CD14-positive monocyte (primary cell): ENCODE results near the gene MUC7. TPM values are rescaled to one million over a fixed set of nuclear protein-coding genes. Genes with fewer than 3 reads are reported as not detected.

Experiments
- DNase-seq, 3 donors: peaks; one replicate each; pipeline ENCODE4 v3.0.0-alpha.2; 2011 to 2022
- H2AFZ ChIP-seq: 2 replicates; pipeline ENCODE4 v1.6.0; 2012; ENCODE audit warnings: mild to moderate bottlenecking, low read depth, low read length, inconsistent platforms; ENCODE audit not compliant: insufficient read depth, poor library complexity, severe bottlenecking
- H3K27ac ChIP-seq, 2 donors: 1 replicate in 1 of 2; 2 replicates in 1 of 2; pipeline ENCODE4 v1.5.1; 2012 to 2013; ENCODE audit warnings: low read length in 2 of 2, control low read depth in 1 of 2, inconsistent platforms in 1 of 2, low read depth in 1 of 2, mild to moderate bottlenecking in 1 of 2
- H3K27me3 ChIP-seq, 2 donors: one replicate each; pipeline versions ENCODE4 v1.6.0 to v1.6.1; 2011 to 2013; ENCODE audit warnings: low read length in 2 of 2; ENCODE audit not compliant: control insufficient read depth in 2 of 2, insufficient read depth in 2 of 2
- H3K36me3 ChIP-seq, 2 donors: replicated peaks in 1 of 2; 1 replicate in 1 of 2; 2 replicates in 1 of 2; pipeline versions ENCODE4 v1.5.1 to v1.6.1; 2012 to 2013; ENCODE audit warnings: low read length in 2 of 2, control low read depth in 1 of 2, inconsistent platforms in 1 of 2, mild to moderate bottlenecking in 1 of 2; ENCODE audit not compliant: insufficient read depth in 2 of 2, control insufficient read depth in 1 of 2
- H3K4me1 ChIP-seq, 2 donors: 1 replicate in 1 of 2; 2 replicates in 1 of 2; pipeline versions ENCODE4 v1.5.1 to v1.6.1; 2012 to 2013; ENCODE audit warnings: low read length in 2 of 2, control low read depth in 1 of 2, inconsistent platforms in 1 of 2, mild to moderate bottlenecking in 1 of 2, moderate library complexity in 1 of 2; ENCODE audit not compliant: insufficient read depth in 2 of 2, control insufficient read depth in 1 of 2
- H3K4me2 ChIP-seq: replicated peaks from 2 replicates; pipeline ENCODE3; 2012; ENCODE audit warnings: low read length, moderate library complexity, mild to moderate bottlenecking; ENCODE audit not compliant: poor library complexity, severe bottlenecking; ENCODE audit errors: extremely low read depth
- H3K4me3 ChIP-seq, 3 experiments: fragments of 200-600 bp in 1 of 3; sonication (generic) in 1 of 3; replicated peaks in 1 of 3; 1 replicate in 2 of 3; 2 replicates in 1 of 3; pipeline ENCODE4 v1.5.1; 2011 to 2013; ENCODE audit warnings: low read length in 3 of 3, mild to moderate bottlenecking in 3 of 3, control low read depth in 2 of 3, low read depth in 2 of 3, inconsistent platforms in 1 of 3, moderate library complexity in 1 of 3
- H3K79me2 ChIP-seq: 2 replicates; pipeline ENCODE4 v1.6.0; 2012; ENCODE audit warnings: mild to moderate bottlenecking, control low read depth, inconsistent platforms, low read length, moderate library complexity; ENCODE audit not compliant: insufficient read depth
- H3K9ac ChIP-seq: 2 replicates; pipeline ENCODE4 v1.6.0; 2017; ENCODE audit warnings: low read length, mild to moderate bottlenecking; ENCODE audit not compliant: insufficient read depth, poor library complexity, severe bottlenecking
- H3K9me3 ChIP-seq, 2 donors: replicated peaks in 1 of 2; 1 replicate in 1 of 2; 2 replicates in 1 of 2; pipeline versions ENCODE4 v1.5.1 to v1.6.1; 2012 to 2013; ENCODE audit warnings: low read length in 2 of 2, control low read depth in 1 of 2; ENCODE audit not compliant: control insufficient read depth in 1 of 2, insufficient read depth in 1 of 2
- H4K20me1 ChIP-seq: 2 replicates; pipeline ENCODE4 v1.6.0; 2012; ENCODE audit warnings: mild to moderate bottlenecking, low read length, control low read depth, moderate library complexity; ENCODE audit not compliant: insufficient read depth
- H3K27ac Mint-ChIP-seq, 7 donors: one replicate each; pipeline ENCODE4 v1.8.0; 2020; ENCODE audit warnings: mild to moderate bottlenecking in 7 of 7, mixed read lengths in 7 of 7, moderate library complexity in 6 of 7, inconsistent platforms in 2 of 7
- H3K27me3 Mint-ChIP-seq, 3 donors: one replicate each; pipeline ENCODE4 v1.8.0; 2021 to 2022; ENCODE audit warnings: low read depth in 3 of 3, mild to moderate bottlenecking in 3 of 3, mixed read lengths in 3 of 3, moderate library complexity in 3 of 3, inconsistent platforms in 1 of 3
- H3K36me3 Mint-ChIP-seq, 2 donors: one replicate each; pipeline ENCODE4 v1.8.0; 2020; ENCODE audit warnings: mixed read lengths in 2 of 2, inconsistent platforms in 1 of 2, mild to moderate bottlenecking in 1 of 2
- H3K4me1 Mint-ChIP-seq: one replicate; pipeline ENCODE4 v1.8.0; 2020; ENCODE audit warnings: mild to moderate bottlenecking, mixed read lengths
- H3K4me3 Mint-ChIP-seq, 2 donors: one replicate each; pipeline ENCODE4 v1.8.0; 2020; ENCODE audit warnings: mild to moderate bottlenecking in 2 of 2, mixed read lengths in 2 of 2, moderate library complexity in 1 of 2
- H3K9me3 Mint-ChIP-seq, 7 donors: one replicate each; pipeline ENCODE4 v1.8.0; 2020 to 2022; ENCODE audit warnings: mixed read lengths in 7 of 7, mild to moderate bottlenecking in 6 of 7, moderate library complexity in 6 of 7, inconsistent platforms in 2 of 7
- whole genome bisulfite sequencing: methylation state at CpG from one replicate; pipeline ENCODE4 v1.1.5; 2013; ENCODE audit warnings: missing lambda C conversion rate; ENCODE audit not compliant: insufficient coverage; 5-methylcytosine and 5-hydroxymethylcytosine counted together
- intact Hi-C, 2 donors: fragments of 100-400 bp; cut with micrococcal nuclease; formaldehyde crosslinking; loops; one replicate each; pipeline versions ENCODE4 v1.15.0 to v1.15.1; 2023
- polyA plus RNA-seq, 3 donors: library from polyadenylated mRNA; depleted of rRNA in 1 of 3; unstranded in 2 of 3; stranded (reverse) in 1 of 3; fragments of 300-500 nt in 2 of 3; fragments of >200 nt in 1 of 3; fragmentation: Illumina TruSeq in 2 of 3; gene quantifications; 1 replicate in 2 of 3; 2 replicates in 1 of 3; pipeline ENCODE4 v1.2.3, GENCODE V29; 2012 to 2021
- TF ChIP-seq, protein P1 (sequence below): fragments of 200-600 bp; IDR thresholded peaks from one replicate; pipeline ENCODE4 v1.8.0; 2022; ENCODE audit warnings: antibody characterized with exemption, mild to moderate bottlenecking

Gene MUC7
- polyA plus RNA-seq, 3 donors, result not detected

DNA sequence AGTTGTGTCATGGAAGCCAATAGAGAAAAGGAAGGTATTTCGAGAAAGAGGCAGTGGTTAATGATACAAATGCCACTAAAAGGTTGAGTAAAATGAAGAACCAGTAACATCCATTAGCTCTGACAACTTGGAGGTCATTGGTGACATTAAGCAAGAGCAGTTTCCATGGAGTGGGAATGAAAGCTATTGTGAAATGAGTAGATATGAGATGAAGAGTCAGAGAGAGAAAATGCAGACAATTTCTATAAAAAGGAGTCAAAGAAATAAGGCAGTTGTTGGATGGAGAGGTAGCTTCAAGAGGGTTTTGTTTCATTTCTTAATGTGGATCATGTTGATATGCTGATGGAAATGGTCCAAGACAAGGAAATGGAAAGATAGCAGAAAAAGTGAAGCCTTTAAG, 36.8 kb downstream of the MUC7 start:
- H3K27me3 Mint-ChIP-seq, result peaks cover 0 to 5% (median 4%) of the 10 kb centered on the region in 3 donors
- no peaks in the 10 kb centered on the region for H3K9me3 Mint-ChIP-seq
- no peak for DNase-seq
- Histone ChIP-seq H3K79me2 (no peaks in the 10 kb centered on the region), H3K36me3 (no peaks in the 10 kb centered on the region), H4K20me1 (no peaks in the 10 kb centered on the region), H2AFZ (no peak overlapping the region), H3K4me1 (no peaks in the 10 kb centered on the region), H3K27ac (no peak overlapping the region), H3K9ac (no peak overlapping the region), H3K9me3 (no peaks in the 10 kb centered on the region), H3K4me2 (no peak overlapping the region), H3K27me3 (no peaks in the 10 kb centered on the region), H3K4me3 (no peak overlapping the region)
- WGBS, result no CpG with 5 or more reads among the region's 1 CpG
- H3K36me3 Mint-ChIP-seq, result no peaks in the 10 kb centered on the region
- H3K4me1 Mint-ChIP-seq, result no peaks in the 10 kb centered on the region
- TF ChIP-seq, protein P1, sequence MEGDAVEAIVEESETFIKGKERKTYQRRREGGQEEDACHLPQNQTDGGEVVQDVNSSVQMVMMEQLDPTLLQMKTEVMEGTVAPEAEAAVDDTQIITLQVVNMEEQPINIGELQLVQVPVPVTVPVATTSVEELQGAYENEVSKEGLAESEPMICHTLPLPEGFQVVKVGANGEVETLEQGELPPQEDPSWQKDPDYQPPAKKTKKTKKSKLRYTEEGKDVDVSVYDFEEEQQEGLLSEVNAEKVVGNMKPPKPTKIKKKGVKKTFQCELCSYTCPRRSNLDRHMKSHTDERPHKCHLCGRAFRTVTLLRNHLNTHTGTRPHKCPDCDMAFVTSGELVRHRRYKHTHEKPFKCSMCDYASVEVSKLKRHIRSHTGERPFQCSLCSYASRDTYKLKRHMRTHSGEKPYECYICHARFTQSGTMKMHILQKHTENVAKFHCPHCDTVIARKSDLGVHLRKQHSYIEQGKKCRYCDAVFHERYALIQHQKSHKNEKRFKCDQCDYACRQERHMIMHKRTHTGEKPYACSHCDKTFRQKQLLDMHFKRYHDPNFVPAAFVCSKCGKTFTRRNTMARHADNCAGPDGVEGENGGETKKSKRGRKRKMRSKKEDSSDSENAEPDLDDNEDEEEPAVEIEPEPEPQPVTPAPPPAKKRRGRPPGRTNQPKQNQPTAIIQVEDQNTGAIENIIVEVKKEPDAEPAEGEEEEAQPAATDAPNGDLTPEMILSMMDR, result no peak
- no peak overlapping the region for H3K4me3 Mint-ChIP-seq
- intact Hi-C loops, result loop anchor here in 1 of 2 donors (5.0 kb wide), 1 partner anchor 816 kb away; no protein-coding TSS in a partner anchor
- no peak overlapping the region for H3K27ac Mint-ChIP-seq

DNA sequence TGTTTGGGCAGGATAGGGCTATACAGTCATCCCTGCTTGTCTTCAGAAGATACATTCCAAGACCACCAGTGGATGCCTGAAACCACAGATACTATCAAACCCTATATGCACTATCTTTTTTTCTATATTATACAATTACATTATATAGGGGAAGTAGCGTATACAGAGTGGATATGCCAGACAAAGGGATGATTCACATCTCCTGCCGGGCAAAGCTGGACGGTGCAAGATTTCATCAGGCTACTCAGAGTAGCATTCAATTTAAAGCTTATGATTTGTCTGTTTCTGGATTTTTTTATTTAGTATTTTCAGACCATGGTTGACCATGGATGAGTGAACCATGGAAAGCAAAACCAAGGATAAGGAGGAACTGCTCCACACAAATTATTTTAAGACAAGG, 39.4 kb downstream of the MUC7 start:
- no peaks in the 10 kb centered on the region for H3K36me3 Mint-ChIP-seq
- H3K9me3 Mint-ChIP-seq, result no peaks in the 10 kb centered on the region
- no peaks in the 10 kb centered on the region for H3K36me3 ChIP-seq
- TF ChIP-seq, protein P1, result no peak
- H3K4me3 Mint-ChIP-seq, result no peak overlapping the region
- intact Hi-C loops, result no loop called here
- no peak overlapping the region for H3K27ac ChIP-seq
- H4K20me1 ChIP-seq, result no peaks in the 10 kb centered on the region
- no peak overlapping the region for H3K9ac ChIP-seq
- H3K27ac Mint-ChIP-seq, result no peak overlapping the region
- peaks cover 0 to 3% (median 2%) of the 10 kb centered on the region in 3 donors for H3K27me3 Mint-ChIP-seq
- no peaks in the 10 kb centered on the region for H3K4me1 Mint-ChIP-seq
- no peaks in the 10 kb centered on the region for H3K79me2 ChIP-seq
- no peak overlapping the region for H3K4me2 ChIP-seq
- H3K4me1 ChIP-seq, result no peaks in the 10 kb centered on the region
- WGBS, result no CpG with 5 or more reads among the region's 3 CpGs
- H3K9me3 ChIP-seq, result no peaks in the 10 kb centered on the region
- no peaks in the 10 kb centered on the region for H3K27me3 ChIP-seq
- H2AFZ ChIP-seq, result no peak overlapping the region
- DNase-seq, result no peak
- no peak overlapping the region for H3K4me3 ChIP-seq
